Lower leg skin (tissue), 4 donors: ENCODE data around the gene MNS1. TPM values are rescaled to one million over a fixed set of nuclear protein-coding genes. Genes with fewer than 3 reads are reported as not detected.

Source experiments
- DNase-seq, 2 donors: peaks; one replicate each; pipeline ENCODE4 v3.0.0-alpha.2; 2019; ENCODE audit warnings: low spot score in 2 of 2
- H3K4me3 ChIP-seq: fragments of 200-600 bp; sonication (generic); 2 replicates; pipeline ENCODE4 v1.5.1; 2017; ENCODE audit warnings: mild to moderate bottlenecking, low read depth; ENCODE audit not compliant: poor library complexity, severe bottlenecking
- POLR2A ChIP-seq, 2 donors: fragments of 450-650 bp; IDR thresholded peaks; one replicate each; pipeline ENCODE4 v1.6.1; 2016 to 2017; ENCODE audit warnings: antibody characterized with exemption in 2 of 2, mild to moderate bottlenecking in 1 of 2, moderate library complexity in 1 of 2
- WGBS, 2 donors: methylation state at CpG; one replicate each; pipeline ENCODE4 v1.1.5; 2018; 5-methylcytosine and 5-hydroxymethylcytosine counted together
- intact Hi-C: fragments of 100-400 bp; cut with DNase I; formaldehyde crosslinking; loops from one replicate; pipeline ENCODE4 v1.15.0; 2023; ENCODE audit warnings: low total_unique reads
- total RNA-seq, 4 donors: library from RNA; depleted of rRNA; stranded (reverse); fragments of >200 nt; gene quantifications; one replicate each; pipeline ENCODE4 v1.1.0, GENCODE V29; 2016
- TF ChIP-seq, protein P1 (sequence below), 3 donors: fragments of 450-650 bp; IDR thresholded peaks; one replicate each; pipeline ENCODE4 v1.5.1; 2016; ENCODE audit warnings: antibody characterized with exemption in 3 of 3, mild to moderate bottlenecking in 3 of 3, moderate library complexity in 2 of 3

The MNS1 gene
- total RNA-seq, 4 donors from 2014 or later, result 0.37 to 0.78 TPM; not detected in 2

DNA sequence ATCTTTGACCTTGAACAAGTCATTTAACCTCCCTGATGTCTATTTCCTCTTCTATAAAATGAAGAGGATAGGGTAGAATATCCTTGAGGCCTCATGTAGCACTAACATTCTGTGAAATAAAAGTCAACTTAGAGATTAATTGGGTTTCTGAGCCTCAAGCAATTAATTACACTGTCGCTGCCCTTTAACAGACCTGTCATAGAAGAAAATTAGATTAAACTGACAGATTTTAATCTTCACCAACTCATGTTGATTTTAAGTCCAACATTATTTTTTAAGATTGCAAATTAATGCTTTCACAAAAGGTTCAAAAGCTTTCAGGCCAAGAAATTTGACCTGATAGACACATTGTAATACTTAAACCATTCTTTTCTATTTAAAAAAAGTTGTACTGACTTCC is 8.1 kb upstream of the MNS1 start:
- WGBS, 2 donors, result 65 to 68% methylated on average over 1 of the region's 1 CpG
- intact Hi-C loops, result no loop called here
- no peak overlapping the region for H3K4me3 ChIP-seq
- DNase-seq, result no peak
- TF ChIP-seq, protein P1, sequence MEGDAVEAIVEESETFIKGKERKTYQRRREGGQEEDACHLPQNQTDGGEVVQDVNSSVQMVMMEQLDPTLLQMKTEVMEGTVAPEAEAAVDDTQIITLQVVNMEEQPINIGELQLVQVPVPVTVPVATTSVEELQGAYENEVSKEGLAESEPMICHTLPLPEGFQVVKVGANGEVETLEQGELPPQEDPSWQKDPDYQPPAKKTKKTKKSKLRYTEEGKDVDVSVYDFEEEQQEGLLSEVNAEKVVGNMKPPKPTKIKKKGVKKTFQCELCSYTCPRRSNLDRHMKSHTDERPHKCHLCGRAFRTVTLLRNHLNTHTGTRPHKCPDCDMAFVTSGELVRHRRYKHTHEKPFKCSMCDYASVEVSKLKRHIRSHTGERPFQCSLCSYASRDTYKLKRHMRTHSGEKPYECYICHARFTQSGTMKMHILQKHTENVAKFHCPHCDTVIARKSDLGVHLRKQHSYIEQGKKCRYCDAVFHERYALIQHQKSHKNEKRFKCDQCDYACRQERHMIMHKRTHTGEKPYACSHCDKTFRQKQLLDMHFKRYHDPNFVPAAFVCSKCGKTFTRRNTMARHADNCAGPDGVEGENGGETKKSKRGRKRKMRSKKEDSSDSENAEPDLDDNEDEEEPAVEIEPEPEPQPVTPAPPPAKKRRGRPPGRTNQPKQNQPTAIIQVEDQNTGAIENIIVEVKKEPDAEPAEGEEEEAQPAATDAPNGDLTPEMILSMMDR (IDR thresholded peaks at IDR 0.05), result no peak
- TF ChIP-seq POLR2A (IDR thresholded peaks at IDR 0.05), result no peak

DNA sequence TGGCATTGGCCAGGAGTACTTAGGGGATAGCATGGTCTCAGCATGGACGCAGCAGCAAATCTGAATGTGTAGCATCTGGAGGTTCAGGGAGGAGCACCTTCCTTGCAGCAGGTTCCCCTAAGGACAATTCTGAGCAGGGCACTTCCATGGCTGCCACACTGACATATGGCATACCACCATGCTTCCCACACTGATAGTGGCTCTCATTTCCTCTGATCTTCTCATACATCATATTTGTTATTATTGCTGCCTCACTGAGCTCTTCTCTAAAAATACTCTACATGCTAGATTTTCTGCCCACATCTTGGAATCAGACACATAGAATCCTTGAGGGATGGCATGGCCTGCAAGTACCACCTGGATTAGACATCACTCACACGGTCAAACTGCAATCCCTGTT is 7.3 kb upstream of the MNS1 start:
- TF ChIP-seq, protein P1 (IDR thresholded peaks at IDR 0.05), result no peak
- TF ChIP-seq POLR2A (IDR thresholded peaks at IDR 0.05), result no peak
- intact Hi-C loops, result no loop called here
- H3K4me3 ChIP-seq, result no peak overlapping the region
- DNase-seq, result no peak
- WGBS, 2 donors, result 78 to 85% methylated on average over 2 of the region's 2 CpGs

GRCh38 chr15:56471440-56472069 is 6.6 kb upstream of the MNS1 start:
- intact Hi-C loops, result no loop called here
- TF ChIP-seq, protein P1 (IDR thresholded peaks at IDR 0.05), result no peak
- TF ChIP-seq POLR2A (IDR thresholded peaks at IDR 0.05), result no peak
- no peak overlapping the region for H3K4me3 ChIP-seq
- DNase-seq, result no peak
- 80 to 84% methylated on average over 5 of the region's 5 CpGs for WGBS, 2 donors

DNA sequence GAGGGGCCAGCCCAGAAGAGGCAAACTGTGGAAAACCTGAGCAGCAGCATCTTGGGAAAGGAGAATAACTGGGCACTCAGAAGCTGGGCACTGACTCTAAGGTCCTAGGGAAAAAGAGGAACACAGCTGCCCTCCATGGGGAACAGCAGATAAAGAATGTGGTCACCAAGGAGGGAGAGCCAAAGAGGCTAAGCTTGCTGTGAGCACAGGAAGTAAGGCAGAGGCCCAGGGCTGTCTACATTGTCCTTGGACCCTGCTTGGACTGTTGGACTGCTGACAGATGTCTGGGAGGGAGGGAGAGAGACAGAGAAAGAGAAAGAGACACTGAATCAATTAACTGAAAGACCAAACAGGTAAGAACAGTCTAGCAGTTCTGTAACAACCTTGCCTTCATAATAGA is 4.5 kb upstream of the MNS1 start:
- intact Hi-C loops, result no loop called here
- DNase-seq, result no peak
- TF ChIP-seq POLR2A (IDR thresholded peaks at IDR 0.05), result no peak
- TF ChIP-seq, protein P1 (IDR thresholded peaks at IDR 0.05), result no peak
- no peak overlapping the region for H3K4me3 ChIP-seq

- DNase-seq, result no peak
- WGBS, 2 donors, result 34 to 55% methylated on average over 2 of the region's 2 CpGs
- no peak for TF ChIP-seq POLR2A (IDR thresholded peaks at IDR 0.05)
- TF ChIP-seq, protein P1 (IDR thresholded peaks at IDR 0.05), result no peak
- no peak overlapping the region for H3K4me3 ChIP-seq
- intact Hi-C loops, result no loop called here
These were observed 3.5 kb upstream of the MNS1 start for GRCh38 chr15:56468401-56468800.

DNA sequence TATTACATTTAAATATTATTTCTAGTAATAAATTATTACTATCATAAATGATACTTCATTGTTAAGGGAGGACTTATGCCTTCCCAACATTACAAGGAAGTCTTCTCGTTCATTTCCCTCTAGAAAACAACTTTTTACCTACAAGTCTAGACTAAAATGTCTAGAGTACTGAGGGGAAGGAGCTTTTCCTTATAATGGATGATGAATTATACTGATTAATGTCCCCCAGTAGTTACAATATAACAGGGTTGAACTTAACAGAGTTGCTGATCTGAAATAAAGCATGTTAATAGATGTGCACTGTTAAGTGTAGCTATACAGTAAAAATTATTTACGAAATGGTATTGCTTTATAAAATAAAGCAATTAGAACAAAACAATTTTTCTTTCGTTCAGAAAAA is 2.7 kb upstream of the MNS1 start:
- intact Hi-C loops, result no loop called here
- TF ChIP-seq POLR2A (IDR thresholded peaks at IDR 0.05), result no peak
- TF ChIP-seq, protein P1 (IDR thresholded peaks at IDR 0.05), result no peak
- DNase-seq, result no peak
- no peak overlapping the region for H3K4me3 ChIP-seq
- WGBS, 2 donors, result 63% methylated on average over 3 of the region's 3 CpGs
